HT1080 (cell line): Measurements from ENCODE around the gene CLBA1. TPM values are rescaled to one million over a fixed set of nuclear protein-coding genes. Genes with fewer than 3 reads are reported as not detected.

Experiments
- DNase-seq: peaks from one replicate; pipeline ENCODE4 v3.0.0-alpha.2; 2015; ENCODE audit warnings: low read depth
- total RNA-seq: library from RNA; depleted of rRNA; stranded (reverse); fragments of >200 nt; shearing (Covaris generic); gene quantifications from 2 replicates; pipeline ENCODE4 v1.2.3, GENCODE V29; 2014; rRNA removed

CLBA1 gene
- total RNA-seq, 1 experiment from 2014 or later = 5.4 TPM

DNA sequence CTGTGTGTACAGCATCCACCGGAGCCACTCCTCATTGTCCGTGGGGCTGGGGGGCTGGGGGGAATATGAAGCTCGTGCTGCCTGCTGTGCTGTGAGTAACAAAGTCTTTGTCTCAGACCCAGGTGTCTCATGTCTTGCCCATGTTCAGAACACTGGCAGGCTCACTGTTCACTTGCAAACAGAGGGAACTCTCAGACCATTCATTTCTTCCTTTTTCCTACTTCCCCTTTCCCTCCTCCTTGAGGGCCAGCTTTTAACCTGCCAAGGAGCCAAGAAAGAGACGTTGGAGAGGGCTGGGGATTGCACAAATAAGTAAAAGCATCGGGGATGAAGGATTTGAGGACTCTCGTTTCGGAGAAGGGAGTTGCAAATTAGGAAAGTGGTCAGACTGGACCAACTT, 58.1 kb downstream of the CLBA1 start:
- no peak for DNase-seq

Other genes with a start within 250 kb of the CLBA1 start
- gene SIVA1, start 232.6 kb upstream of the CLBA1 start, total RNA-seq = 139 and 242 TPM in 2 replicates
- 147 and 173 TPM in 2 replicates for gene AKT1, start 190.0 kb upstream of the CLBA1 start, total RNA-seq
- gene ZBTB42, start 184.7 kb upstream of the CLBA1 start, total RNA-seq = 4.6 and 5.5 TPM in 2 replicates
- gene CEP170B, start 120.5 kb upstream of the CLBA1 start, total RNA-seq = 17.9 and 21.3 TPM in 2 replicates
- 0.02 and 0.10 TPM in 2 replicates for gene PLD4, start 60.9 kb upstream of the CLBA1 start, total RNA-seq
- gene AHNAK2, start 7.4 kb upstream of the CLBA1 start, total RNA-seq = 52.6 and 54.6 TPM in 2 replicates
- 70.9 and 87.9 TPM in 2 replicates for gene CDCA4, start 35.3 kb downstream of the CLBA1 start, total RNA-seq
- gene GPR132, start 79.6 kb downstream of the CLBA1 start, total RNA-seq = 0.21 and 0.40 TPM in 2 replicates
- gene JAG2, start 183.0 kb downstream of the CLBA1 start, total RNA-seq = 0.47 and 0.48 TPM in 2 replicates
- gene NUDT14, start 195.5 kb downstream of the CLBA1 start, total RNA-seq = 14.2 and 21.4 TPM in 2 replicates